Urothelium cell line (cell line): ENCODE results near the gene COX20.
A peak's percentile ranks its signal among the peaks of the same experiment; 100 is the strongest.

Experiments
- DNase-seq: peaks from one replicate; pipeline ENCODE4 v3.0.0; 2011; ENCODE audit warnings: low spot score, mixed read lengths
- FAIRE-seq: peaks from 2 replicates; lab custom pipeline; 2011; peaks lifted over from hg19 to GRCh38; lab: Jason Lieb, UNC

COX20 gene

DNA sequence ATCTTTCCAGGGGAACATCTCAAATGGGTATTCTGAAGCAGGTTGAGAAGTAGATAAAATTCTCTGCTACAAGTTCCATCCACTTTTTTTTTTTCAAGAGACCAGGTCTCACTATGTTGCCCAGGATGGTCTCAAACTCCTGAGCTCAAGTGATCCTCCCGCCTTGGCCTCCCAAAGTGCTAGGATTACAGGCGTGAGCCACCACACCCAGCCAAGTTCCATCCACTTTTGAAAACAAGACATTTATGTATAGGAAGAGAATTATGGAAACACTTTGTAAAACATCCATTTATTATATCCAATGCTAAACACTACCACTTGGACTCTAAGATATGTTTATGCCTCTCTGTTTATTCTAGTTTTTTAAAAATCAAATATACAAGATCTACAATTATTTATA, 15.4 kb downstream of the COX20 start:
- DNase-seq (no peak), FAIRE-seq (no peak)

DNA sequence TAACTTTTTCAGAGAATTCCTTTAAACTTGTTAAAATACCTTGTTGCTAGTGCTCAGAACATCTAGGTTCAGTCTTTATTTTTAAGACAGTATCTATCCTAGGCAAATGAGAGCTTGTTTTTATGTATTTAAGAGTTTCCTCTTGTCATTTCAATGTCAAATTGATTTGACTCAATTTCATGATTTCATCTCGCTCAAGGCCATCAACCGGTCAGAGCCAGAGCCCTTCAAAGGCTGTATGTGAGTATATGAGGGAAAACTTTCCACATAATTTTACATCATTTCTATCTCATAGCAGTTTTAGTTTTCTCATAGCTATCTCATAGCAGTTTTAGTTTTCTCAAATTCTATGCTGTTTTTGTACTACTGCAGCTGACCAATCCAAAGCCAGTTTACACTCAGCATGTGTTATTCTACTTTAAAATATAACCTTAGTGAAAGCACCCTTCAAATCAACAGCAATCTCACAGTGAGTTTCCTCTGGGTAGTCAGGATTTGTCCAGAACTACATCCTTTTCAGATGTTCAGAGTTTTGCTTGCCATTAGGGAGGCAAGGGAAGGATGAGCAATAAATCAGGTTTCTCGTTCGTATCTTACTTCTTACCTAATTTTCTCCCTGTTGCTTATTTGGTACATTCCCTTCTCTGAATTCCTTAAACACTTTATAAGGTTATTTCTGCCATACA, 16.2 kb downstream of the COX20 start:
- FAIRE-seq (no peak), DNase-seq (no peak)

DNA sequence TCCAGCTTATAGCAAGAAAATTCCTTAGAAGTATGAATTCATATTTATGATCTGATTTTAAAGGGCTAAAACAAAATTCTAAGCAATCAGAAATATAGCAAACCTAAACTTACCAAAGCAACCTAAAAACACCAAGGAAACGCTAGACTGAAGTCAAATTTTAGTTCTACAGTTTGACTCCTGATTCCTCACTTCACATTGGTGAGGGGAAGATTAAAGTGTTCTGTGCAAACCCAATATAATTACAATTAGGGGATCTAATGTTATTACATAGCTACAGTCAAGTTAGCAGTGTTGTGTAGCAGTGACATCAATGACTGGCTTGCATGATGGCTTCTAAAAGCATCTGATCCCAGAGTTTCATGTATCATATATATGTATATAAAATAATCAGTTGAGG, 17.2 kb downstream of the COX20 start:
- FAIRE-seq, result no peak
- DNase-seq, result no peak

DNA sequence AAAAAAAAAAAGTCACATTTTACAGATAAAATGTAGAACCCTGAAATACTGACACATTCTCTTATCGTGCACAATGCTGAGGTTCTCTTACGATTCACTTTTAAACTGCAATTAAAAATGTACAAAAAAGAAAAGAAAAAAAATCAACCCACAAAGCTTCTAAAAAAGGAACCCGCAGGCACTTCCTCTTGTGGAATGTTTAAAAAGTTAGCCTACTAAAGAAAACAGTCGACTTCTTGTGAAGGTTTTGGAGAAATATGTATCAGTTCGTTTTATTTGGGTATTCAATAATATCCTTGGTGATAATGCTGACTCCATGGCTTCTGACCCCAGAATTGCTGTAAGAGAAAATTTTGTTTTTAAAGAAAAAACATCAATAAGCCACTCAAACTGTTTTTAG, 18.7 kb downstream of the COX20 start:
- FAIRE-seq, result no peak
- DNase-seq, result no peak

DNA sequence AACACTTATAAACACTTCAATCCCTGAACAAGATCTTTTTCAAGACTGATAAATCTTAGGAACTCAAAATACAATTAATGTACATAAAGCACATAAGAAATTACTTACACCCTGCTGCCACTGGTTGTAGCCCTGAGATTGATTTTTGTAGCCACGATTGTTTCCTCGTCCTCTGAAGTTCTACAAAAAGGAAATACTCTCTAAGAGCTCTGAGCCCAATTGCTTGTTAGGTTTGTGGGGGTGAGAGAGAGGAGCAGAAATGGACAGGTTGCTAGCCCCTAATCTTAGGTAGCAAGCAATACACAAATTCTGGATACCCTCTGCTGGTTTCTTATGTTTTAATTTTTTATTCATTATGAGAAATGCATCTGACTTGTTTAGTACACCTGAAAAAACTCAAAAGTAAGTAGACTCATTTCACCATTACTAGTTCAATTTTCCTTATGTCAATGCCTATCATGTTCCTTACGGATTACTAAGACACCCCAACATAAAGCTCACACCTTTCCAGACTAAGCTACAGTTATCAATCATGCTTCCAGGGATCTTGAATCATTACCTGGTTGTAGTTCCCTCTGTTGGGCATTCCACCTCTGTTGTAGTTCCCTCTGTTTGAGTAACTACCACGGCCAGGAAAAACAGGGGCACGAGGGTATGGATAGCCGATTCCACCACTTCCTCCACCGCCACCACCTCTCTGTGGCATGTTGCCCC, 19.6 kb downstream of the COX20 start:
- DNase-seq (no peak), FAIRE-seq (no peak)

DNA sequence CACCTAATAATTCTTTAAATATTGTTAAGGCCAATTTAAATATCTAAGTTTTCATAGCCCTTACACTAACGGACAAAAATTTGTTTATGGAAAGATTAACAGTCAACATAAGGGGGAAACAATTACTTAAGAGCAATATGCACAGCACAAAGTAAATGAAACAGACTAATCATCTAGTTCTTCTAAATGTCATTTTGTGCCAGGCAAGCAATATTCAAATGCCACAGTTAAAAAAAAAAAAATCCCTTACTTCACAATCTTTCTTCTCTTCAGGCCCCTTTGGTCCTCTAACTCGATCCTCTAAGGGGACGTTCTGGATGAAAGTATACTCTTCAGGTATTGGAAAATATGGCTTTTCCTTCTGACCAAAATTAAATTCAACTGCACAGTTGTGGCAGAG, 22.3 kb downstream of the COX20 start:
- FAIRE-seq, result no peak
- DNase-seq, result no peak

DNA sequence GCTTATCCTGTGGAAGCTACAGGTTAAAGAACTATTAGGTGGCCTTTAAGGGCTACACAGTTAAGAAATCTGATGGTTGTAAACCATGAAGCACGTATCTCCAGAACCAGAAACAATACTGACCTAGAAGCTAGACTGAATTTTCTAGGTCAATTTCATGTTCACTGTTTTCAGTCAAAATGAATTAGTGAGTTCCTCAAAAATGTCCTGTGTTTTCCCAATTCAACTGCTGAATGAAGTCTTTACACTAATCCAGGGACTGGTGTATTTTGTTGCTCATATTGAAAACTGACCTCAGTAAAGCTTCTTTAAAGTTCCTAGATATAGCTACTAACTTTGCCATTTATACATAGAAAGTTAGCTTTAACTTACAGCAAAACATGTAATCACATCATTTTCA, 22.9 kb downstream of the COX20 start:
- FAIRE-seq, result no peak
- DNase-seq, result no peak

DNA sequence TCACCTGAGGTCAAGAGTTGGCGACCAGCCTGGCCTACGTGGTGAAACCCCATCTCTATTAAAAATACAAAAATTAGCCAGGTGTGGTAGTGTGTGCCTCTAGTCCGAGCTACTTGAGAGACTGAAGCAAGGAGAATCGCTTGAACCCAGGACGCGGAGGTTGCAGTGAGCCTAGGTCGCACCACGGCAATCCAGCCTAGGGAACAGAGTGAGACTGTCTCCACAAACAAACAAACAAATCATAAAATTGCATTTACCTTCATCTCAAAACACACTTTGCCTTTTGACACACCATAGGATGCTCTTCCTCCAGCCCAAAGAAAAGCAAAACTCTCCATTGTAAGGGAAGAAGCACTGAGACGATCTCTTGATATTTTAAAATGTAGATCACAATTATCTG, 24.6 kb downstream of the COX20 start:
- DNase-seq (no peak), FAIRE-seq (no peak)

DNA sequence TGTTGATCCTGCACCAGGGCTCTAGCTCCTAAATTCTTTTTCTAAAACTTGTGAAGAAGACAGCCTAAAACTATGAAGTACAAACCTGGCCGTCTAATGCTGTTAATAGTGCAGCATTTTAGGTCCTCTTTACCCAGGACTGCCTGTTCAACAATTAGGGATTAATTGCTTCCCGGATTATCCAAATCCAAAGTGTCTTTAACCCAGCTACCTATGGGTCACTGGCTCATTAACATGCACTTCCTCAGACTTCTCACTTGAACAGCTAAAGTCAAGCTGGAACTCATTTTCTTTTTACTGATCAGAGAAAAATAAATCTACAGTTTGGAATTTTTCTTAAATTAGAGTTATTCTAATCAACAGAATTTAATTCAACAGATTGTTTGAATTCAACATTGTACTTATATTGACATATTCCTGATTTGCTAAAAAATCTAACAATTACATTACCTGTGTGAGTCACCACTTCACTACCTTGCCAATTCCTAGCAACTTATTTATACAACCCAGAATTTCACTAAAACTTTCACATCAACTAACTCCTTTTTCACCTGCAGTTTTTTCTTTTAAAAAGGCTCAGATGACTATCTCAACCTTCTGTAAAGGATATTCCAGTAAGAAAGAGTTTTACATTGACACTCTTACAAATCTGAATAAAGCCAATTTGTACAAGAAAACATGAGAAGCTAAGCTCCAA, 25.6 kb downstream of the COX20 start:
- no peak for DNase-seq

DNA sequence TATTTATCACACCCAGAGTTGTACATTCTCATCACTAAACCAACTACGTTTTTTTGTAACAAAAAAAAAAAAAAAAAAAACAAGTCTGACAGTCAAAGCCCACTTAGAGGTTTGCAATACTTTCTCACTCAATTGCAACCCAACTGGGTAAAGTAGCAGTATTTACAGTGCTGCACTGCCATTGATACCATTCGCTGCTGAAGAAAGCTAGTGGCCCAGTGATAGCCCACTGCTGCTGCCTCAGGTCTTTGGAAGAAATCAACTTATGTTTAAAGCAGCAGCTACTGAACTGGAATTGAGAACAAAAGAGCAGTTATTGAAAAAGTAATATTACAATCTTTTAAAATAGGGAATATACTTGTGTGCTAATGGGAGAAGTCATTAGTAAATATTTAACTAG, 26.2 kb downstream of the COX20 start:
- no peak for FAIRE-seq
- no peak for DNase-seq

More for the DNA sequence above, 25.6 kb downstream of the COX20 start:
- no peak for FAIRE-seq

DNA sequence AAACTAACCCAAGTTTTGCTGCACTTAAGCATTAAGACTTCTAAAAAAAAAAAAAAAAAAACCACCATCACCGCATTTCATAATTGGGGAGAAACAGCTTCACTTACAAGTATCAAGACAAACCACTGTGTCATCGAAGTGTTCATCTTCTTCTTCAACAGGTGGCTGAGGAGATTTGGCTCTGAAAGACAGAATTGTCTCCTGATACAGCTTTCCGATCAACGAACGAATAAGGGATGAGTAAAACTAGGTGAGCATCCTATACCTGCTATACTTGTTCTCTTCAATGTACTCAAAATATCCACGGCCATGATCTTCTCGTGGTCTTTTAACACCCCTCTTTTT, 26.9 kb downstream of the COX20 start:
- FAIRE-seq (no peak), DNase-seq (no peak)

DNA sequence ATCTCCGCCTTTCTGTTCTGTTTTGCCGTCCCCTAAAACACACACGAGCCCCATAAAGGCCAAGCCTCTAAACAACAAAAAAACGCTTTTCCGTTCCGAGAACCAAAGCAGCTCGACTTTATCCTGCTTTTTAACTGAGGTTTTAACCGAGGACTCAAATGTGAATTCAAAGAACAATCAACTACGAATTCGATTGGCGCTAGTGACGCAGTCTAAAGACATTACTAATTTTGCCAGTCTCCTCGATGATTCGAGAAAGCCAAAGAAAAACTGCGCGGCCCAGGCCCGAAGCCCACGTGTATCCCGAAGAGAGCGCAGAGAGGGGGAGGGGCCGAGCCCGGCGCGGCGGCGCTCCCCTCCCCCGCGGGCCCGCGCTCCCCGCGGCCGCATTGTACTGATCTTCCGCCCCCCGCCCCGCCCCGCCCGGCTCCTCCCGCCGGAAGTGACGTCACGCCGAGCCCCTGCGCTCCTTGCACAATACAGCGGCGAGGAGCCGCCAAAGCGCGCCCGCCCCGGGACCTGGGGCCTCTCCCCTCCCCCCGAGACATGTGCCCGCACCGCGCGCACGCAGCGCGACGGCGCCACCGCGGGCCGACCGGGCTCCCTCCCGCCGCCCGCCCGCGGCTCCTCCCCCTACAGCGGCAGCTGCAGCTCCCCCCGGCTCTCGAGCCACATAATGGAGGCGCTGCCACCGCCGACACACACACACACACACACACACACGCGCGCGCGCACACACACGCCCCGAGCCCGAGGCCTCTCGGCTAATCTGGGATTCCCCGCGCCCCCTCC, 27.4 kb downstream of the COX20 start:
- no peak for FAIRE-seq
- DNase-seq, result peak; percentile 93

DNA sequence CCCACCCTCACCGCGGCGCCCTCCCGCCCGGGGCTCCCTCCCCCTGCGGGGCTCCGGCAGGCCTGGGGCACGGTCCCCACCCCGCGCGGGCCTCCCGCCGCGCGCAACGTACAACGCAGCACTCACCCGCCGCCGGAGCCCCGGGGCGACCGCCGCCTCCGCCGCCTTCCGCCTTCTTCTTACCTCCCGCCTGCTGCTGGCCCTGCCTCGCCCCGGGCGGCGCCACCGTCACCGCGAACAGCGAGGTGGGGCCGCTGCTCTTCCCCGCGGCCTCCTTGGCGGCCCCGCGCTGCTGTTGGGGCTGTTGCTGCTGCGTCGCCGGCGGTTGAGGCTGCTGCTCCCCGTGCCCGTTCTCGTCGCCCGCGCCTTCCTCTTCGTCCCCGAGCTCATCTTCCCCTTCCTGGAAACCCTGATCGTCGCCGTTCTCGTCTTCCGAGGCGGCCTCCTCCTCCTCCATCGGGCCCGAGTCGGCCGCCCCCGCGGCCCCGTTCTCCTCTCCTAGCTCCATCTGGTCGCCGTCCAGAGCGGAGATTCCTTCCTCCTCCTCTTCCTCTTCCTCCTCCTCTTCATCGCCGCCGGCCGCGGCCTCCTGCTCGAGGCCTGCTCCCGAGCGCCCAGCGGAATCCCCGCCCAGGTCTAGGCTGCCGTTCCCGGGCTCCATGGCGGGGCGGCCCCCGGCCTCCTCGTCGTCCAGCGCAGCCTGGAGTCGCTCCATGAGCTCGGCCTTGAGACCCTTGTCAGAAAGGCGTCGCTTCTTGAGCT, 28.2 kb downstream of the COX20 start:
- FAIRE-seq, result no peak

DNA sequence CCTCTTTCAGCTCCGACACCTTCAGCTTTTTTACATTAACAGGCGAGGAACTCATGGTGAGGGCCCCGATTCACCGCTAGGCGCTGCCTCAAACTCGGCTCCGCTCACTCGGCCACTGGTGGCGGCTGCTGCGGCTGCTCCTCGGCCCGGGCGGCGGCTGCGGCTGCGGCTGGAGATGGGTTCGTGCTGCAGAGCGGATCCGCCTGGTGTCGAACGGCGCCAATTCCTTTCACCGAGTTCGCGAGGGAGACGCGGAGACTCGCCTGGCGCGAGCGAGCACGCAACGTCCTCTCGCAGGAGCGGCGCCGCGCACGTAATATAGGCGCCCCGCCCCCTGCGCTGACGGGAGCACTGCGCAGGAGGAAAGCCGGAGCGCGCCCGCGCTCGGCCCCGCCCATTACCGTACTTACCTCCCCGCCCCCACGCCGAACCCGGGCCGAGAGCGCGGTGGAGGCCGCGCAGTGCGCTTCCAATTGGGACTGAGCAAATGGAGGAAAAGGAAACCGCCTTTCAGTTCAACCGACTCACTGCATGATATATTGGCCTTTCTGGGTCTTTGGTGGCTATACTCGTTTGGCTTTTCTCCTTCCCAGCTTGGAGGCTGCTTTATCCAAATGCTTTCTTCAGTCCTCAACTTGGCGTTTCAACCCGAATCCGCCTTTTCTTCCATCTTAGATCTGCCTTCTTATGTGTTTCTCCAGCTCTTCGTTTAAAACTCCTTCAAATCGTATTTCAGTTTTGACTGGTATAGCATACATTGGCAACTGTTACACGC, 29.0 kb downstream of the COX20 start, which contains the start of gene HNRNPU:
Gene HNRNPU, minus strand, starts transcription at position 291 of the 775 bp plus-strand sequence. Its CDS starts 236 bp downstream, at position 55.
- FAIRE-seq, result peak; percentile 90
- peak; percentile 94 for DNase-seq

More for the DNA sequence above, 28.2 kb downstream of the COX20 start:
- peak; percentile 10 for DNase-seq

DNA sequence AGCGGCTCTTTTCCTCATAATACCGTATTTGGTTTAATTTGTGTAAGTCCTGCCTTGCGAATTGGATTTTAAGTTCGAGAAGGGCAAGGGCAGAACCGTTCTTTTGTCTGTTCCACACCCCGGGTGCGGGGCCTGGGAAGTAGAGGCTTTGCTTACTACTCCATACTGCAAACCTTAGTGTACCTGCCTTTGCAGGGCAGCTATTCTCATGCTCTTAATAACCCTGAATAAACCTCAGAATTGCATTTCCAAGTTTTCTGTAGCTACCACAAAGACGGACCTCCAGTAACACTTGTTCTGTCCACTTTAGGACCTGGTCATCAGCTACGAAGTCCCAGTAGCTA, 29.5 kb downstream of the COX20 start:
- FAIRE-seq (no peak), DNase-seq (peak; percentile 14)

DNA sequence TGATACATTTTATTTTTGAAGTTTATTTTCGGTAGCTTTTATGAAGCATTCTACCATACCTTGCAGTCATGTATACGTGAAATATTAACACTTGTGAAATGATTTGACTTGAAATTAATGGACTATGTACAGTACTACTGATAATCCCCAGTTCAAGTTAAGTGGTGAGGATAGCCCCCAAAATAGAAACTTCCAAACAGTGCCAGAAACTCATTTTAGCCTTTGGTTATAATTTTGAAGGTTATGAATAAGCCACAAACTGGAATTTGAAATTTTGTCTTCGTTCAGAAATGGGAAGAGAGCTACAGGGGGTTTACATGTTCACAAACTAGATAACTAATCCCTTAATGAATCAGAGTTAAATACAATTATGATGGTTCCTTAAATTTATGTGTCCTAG, 30.4 kb downstream of the COX20 start:
- FAIRE-seq (no peak), DNase-seq (no peak)

DNA sequence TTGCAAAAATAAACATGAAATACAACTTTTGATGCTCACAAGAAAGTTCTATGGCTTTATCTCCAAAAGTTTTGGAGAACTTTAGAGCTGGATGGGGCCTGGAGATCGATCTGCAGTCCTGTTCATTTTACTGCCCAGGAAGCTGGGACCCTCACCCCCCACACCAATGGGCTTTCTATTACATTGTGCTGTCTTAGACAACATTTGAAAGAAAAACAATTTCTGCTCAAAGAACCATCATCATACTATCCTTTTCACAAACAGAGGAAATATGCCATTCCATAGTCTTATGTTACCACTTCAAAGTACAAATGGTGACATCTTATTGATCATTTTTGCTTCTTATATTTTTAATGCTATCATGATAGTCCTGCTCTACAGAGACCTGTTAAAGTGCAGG, 30.9 kb downstream of the COX20 start:
- DNase-seq (no peak), FAIRE-seq (no peak)

DNA sequence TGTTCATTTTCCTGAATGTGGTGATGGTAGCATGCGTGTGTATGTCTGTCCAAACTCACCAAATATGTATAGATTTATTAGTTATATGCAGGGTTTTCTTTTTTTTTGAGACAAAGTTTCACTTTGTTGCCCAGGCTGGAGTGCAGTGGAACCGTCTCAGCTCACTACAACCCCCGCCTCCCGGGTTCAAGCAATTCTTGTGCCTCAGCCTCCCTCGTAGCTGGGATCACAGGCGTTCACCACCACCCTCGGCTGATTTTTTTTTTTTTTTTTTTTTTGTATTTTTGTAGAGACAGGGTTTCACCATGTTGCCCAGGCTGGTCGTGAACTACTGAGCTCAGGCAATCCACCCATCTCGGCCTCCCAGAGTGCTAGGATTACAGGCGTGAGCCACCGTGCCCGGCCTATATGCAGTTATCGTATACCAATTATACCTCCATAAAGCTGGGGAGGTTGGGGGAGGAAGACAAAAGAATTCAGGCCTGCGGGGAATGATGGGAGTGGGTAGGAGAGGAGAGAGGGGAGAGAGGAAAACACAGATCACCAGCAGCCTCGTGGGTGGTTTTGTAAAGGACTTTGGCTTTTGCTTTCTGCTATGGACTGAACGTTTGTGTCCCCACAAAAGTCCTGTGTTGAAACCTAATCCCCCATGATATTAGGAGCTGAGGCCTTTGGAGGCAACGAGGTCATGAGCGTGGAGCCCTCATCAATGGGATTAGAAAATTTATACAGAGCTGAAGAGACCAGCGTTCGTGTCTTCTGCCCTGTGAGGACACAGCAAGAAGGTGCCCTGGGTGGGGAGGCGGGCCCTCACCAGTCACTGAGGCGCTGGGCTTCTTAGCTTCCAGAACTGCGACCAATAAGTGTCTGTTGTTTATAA, 33.3 kb downstream of the COX20 start:
- no peak for DNase-seq
- no peak for FAIRE-seq

DNA sequence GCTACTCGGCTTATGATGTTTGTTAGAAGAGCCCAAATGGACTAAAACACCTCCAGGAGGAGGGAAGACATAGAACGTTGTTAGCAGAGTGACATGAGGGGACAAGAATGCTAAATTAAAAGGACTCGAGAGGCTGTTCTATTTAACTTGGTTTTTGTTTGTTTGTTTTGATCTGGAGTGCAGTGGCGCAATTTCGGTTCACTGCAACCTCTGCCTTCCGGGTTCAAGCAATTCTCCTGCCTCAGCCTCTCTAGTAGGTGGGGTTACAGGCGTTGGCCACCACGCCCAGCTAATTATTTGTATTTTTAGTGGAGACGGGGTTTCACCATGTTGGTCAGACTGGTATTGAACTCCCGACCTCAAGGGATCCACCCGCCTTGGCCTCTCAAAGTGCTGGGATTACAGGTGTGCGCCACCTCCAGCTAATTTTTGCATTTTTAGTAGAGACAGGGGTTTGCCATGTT, 33.9 kb downstream of the COX20 start:
- FAIRE-seq, result no peak

More for the DNA sequence above, 33.9 kb downstream of the COX20 start:
- DNase-seq, result no peak
